GM11168 (cell line): Measurements from ENCODE around the gene CCND1.

Experiments
- in situ Hi-C: fragments of 300-500 bp; cut with MboI; formaldehyde crosslinking; loops from one replicate; pipeline ENCODE4 v1.12.0; 2022; ENCODE audit warnings: low sequenced_read_pairs; ENCODE audit not compliant: unreplicated experiment

The CCND1 gene

DNA sequence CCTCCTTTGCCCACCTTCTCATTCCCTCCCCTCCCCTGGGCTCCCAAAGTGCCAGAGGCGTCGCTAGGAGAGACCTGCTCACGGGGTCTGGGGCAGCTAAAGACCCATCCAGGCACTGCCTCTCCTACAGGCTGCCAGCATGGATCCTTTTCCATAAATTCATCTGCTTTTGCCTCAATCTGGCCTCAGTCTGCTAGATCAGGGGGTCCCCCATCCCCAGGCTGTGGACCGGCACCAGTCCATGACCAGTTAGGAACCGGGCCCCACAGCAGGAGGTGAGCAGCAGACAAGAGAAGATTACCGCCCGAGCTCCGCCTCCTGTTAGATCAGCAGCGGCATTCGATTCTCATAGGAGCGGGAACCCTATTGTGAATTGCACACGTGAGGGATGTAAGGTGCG lies 21.9 kb downstream of the CCND1 start:
- in situ Hi-C loops = no loop called here

DNA sequence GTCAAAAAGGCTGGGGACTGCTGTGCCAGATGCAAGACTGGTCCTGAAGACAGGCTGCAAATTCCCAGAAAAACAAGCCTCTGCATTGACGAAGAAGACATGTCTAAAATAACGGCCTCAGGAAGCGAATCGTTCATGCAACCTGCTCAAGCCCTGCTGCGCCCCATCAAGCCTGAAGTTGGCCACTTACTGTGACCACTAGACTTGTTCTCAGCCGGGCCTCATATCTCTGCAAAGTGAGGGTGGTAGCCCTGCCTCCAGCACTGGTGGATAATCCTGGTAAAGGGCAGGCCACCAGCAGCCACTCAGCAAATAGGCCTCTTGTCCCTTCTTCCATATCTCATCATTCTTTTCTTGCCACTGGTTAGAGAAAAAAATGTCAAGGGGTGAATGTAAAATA lies 22.4 kb downstream of the CCND1 start:
- in situ Hi-C loops = no loop called here

DNA sequence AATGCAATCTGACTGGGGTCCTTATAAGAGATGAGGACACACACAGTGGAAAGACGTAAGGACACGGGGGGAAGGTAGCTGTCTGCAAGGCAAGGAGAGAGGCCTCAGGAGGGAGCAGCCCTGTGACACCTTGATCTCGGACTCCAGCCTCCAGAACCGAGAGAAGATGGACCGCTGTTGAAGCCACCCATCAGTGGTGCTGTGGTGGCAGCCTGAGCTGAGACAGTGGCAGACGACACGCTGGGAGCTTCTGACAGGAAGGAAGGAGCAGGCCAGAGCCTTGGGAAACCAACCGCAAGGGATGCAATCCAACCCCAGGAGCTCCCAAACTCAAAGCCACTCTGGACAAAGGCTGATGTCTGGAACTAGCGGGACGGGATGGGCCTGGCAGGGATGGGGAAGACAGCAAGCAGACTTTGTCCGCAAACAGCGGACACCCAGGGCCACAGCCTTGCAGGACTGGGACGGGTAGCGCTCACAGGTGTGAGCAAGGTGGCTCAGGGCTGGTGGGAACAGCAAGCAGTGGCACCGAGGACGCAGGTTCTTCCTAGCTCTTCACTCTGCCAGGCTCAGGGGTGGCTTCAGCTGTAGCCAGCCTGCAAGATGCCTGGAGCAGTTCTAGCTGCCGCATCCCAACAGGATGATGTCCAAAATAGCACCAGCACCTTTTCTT lies 23.3 kb downstream of the CCND1 start:
- in situ Hi-C loops = no loop called here

DNA sequence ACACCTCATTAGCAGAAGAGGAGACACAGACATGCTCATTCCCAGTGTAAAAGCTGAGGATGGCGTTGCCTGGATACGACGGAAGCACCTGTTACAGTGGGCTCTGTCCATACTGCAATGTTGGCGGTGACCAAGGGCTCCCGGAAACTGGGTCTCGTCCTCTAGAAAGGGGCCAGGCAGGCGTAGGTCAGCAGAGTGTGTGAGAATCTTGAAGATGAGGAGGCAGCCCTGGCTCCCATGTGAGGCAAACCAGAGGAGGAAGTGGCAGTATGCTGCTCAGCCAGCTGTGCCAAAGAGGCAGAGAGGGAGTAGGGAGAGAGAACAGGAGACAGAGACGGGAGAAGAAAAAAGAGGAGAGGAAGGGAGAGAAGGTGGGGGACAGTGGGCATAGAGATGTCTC lies 23.9 kb downstream of the CCND1 start:
- in situ Hi-C loops = no loop called here

DNA sequence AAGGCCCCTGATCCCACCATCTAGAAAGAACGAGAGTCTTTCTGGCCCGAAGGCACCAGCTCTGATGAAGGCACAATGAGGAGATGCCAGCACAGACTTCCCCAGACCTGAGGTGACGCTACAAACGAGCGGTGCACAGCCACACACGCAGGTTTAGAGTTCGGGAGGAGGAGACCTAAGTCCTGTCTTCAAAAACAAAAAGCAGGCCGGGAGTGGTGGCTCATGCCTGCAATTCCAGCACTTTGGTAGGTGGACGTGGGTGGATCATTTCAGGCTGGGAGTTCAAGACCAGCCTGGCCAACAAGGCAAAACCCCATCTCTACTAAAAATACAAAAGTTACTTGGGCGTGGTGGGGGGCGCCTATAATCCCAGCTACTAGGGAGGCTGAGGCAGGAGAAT lies 24.7 kb downstream of the CCND1 start:
- in situ Hi-C loops = no loop called here

DNA sequence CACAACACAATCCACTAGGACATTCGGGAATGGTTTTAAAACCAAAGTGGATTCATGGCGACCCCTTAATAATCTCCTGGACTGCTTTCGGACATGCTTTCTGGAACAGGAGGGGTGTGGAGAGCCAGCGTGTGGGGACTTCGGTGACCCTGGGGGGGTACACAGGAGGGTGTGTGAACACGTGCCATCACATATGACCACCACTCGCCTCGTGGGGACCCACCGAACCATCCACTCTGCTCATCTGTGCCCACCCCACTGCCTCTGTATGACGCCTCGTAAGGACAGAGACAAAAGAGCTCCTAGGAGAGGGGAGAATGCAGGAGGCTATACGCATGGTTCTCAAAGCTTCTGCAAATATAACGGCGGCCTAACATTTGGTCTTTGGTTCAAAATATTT lies 25.3 kb downstream of the CCND1 start:
- in situ Hi-C loops = no loop called here

DNA sequence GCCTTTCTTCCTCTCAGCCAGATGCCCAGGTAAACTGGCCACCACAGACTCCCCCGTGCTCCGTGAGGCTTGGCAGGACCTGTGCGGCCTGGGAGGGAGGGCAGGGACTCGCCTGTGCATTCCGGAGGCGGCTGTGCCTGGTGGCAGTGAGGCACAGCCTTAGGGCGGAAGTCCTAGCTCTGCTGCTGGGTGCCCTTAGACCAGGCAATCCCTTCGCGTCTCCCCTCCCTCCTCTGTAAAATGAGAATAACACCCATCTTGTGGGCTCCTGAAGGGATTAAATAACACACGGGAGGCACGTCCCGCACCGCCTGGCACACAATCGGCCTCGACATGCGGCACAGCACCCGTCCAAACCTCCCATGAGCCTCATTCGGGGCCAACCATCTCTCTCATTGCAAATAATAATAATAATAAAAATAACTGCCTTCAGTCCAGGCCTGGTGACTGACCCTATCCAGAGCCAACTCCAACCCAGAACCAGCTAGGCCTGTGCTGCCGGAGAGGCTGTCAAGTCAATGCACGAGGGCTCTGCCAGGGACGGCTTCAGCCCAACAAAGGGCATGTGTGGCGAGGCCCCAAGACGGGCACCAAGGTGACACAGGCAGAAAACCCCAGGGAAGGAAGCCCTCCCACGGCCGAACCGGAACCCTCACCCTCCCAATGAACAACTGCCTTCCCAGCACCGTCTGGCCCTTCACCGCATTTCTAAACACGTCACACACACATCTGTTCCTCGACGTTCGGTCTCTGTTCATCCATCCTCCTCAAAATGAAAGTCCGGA lies 26.0 kb downstream of the CCND1 start:
- in situ Hi-C loops = no loop called here

DNA sequence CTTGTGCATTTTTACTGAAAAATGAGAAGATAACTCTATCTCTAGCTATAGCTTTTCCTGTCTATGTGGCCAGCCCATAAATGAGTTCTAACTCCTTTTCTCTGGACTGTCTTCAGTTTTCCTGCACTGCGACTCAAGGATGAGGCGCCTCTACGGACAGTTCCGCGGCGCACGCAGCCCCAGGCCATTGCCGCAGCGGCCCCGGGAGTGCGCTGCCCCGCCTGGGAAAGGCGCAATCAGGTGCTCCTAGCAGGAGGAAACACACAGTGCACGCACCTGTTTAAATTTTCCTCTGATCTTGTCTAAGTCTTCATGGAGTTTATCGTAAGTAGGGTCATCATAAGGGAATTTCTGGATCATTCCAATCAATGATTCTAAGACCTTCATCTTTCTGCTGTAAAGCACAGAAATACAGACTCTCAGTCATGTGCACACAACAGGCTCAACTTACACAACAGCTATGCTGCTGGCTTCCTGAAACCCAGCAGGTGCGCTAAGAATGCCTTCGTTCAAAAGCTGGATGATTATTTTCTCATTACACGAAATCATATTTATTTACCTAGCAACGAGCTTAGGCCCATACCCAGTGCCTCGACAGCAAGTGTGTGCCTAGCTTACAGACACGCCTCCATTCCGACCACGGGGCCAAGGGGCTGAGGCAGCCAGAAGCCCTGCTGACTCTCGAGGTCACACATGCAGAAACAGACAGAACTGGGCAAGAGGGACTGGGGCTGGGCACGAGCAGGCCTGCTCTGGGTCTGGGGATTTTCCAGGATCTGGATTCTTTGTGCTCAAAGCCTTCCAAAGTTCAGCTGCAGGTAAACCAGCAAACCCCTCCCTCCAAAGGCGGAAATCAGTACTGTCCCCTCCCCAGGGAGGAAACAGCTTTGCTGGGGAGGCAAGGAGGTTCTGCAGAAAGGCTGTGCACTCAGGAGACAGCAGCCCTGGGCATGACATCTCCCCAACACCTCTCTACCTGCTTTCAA lies 27.0 kb downstream of the CCND1 start:
- in situ Hi-C loops = no loop called here

DNA sequence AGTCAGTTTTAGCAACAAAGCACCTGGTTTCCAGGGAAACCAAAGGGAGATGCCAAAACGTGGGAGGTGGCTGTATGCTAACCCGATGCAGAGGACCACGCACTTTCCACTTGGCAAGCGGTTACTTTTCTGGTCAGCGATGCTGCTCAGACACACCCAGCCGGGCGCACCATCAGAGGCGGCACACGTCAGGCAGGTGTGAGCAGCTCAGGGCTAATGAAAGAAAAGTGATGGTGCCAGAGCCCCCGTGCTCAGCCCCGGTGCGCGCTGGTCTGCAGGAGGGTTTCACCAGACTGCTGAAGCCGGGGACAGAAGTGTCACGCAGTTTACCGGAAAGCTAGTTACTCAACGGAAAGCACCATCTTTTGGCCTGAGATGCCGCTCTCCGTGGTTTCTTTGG lies 28.5 kb downstream of the CCND1 start:
- in situ Hi-C loops = no loop called here

DNA sequence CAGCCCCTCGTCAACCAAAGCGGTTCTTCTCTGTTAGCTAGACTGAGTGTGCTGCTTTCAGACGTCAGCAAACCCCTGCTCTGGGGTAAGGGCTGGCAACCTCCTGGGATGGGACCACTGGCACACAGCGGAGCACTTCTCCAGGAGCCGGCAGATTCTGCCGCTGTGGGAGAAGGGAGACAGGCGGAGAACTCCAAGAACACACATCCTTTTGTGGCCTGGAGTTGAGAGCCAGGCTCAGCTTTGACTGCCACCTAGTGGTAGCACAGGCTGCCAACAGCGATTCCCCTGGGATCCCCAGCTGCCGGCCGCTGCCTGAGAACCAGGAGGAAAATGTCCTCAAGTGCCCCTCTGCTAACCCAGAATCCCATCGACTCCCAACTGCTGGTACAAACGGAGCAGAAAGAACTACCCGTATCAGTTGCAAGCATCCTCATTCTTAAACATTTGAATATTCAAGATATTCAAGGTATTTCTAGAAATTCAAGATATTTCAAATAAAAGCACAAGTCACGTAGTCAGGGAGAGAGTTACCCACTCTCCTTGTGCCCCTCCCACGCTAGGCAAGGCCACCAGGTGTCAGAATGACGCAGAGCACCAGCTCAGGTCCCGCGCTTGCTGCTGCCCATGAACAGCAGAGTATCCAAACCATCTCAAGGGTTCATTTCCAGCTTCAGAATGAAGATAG lies 29.3 kb downstream of the CCND1 start:
- in situ Hi-C loops = no loop called here

DNA sequence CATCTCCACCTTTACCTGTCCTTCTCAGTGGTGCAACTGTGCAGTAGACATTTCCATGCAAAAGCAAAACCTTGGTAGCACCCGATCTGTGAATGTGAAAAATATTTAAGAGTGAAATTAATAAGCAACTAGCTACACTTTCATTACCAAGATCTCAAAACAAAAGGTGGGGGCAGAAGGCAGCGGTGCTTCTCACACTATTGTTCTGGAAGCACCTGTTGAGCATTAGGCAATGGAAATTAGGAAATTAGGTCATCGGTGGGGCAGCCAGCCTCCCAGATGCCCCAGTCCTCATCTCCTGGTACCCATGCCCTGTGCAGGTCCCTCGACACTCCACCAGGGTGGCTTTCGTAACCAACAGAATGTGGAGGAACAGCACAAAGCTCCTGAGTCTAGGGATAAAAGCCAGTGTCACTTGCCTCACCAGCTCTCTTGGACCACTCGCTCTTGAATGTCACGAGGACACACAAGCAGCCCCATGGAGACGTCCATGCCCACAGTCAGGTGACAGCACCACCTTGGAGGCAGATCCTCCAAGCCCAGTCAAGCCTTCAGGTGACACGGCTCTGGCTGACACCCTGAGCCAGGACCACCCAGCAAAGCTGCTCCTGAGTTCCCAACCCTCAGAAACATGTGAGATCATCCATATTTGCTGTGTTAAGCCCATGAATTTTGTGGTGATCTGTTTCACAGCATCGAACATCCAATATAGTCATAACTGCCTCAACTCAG lies 30.9 kb downstream of the CCND1 start:
- in situ Hi-C loops = no loop called here

DNA sequence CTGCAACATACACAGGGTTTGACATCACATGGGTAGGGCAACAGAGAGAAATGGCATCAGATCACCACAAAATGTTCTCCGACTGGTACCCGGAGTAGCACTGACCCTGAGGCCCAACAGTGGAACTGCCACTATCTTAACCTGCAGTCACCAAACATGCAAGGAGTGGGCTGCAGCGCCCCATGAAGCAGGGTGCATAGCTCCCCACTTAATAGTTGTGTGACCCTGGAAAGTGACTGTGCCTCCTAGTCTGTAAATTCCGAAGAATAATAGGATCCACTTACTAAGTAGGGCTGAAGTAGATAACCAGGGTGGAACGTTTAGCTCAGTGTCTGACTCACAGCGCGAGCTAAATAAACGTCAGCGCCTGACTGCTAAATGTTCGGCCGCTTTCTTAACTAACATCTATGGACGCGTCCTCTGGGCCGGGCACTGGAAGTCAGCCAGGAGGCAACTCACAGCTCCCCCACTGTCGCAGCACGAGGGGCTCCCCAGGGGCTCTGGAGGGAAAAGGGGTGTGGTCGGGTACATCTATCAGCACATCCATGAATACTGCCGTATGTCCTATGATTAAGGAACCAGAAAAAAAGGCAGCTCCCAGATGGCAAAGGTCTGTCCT lies 33.4 kb downstream of the CCND1 start:
- in situ Hi-C loops = no loop called here

DNA sequence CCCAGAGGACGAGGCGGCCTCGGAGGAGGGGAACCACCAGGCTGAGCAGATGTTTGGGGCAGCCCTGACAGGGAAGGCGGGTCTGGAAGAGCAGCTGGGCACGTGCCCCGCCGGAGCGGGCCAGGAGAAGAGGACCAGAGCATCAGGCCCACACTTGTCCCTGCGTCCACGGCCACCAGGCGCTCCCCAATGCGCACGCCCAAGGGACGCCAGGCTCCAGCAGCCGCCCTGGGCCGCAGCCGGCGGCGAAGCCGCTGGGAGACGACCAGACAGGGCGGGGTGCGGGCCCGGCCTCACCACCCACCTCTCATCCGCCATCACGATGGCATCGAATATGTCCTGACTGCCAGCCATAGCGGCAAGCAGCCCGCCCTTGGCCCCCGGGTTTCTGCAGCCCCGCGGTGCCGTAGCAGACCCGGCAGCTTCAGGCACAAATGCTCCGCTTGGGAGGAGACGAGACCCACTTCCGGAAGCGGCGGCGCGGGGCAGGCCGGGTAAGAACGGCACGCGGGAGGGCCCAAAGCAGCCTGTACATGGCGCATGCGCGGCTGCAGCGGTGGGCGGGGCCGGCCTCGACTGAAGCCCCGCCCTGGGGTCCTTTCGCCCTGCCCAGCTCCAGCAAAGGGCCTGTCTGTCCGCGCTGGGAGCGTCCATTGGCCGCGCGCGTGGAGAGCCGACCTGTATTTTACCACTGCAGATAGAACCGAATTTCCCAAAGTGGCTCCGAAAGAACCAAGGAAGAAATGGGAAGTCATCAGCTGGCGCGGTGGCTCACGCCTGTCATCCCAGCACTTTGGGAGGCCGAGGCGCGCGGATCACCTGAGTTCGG lies 34.1 kb downstream of the CCND1 start, which contains the start of gene LTO1:
Gene LTO1, minus strand, starts transcription at position 468 of the 829 bp plus-strand sequence. Its CDS starts 114 bp downstream, at position 354.
- in situ Hi-C loops = loop anchor here (25.0 kb wide), 1 partner anchor 512 kb away; no protein-coding TSS in a partner anchor

DNA sequence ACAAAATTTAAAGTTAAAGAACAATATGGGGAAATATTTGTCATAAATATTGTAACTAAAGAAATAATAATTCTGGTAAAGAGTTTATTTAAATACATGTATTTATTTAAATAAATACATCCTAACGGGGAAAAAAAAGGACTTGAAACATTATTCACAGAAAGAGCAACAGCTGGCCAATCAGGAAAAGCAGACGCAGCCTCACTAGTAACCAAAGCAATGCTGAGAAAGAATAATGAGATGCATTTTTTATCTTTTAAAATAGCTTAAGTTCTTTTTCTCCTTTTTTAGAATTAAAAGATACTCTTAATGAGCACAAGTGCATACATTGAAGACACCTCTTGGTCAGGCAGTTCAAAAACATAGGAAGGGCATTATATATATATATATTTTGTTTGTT lies 36.8 kb downstream of the CCND1 start:
- in situ Hi-C loops = loop anchor here (25.0 kb wide), 1 partner anchor 510 kb away; no protein-coding TSS in a partner anchor

DNA sequence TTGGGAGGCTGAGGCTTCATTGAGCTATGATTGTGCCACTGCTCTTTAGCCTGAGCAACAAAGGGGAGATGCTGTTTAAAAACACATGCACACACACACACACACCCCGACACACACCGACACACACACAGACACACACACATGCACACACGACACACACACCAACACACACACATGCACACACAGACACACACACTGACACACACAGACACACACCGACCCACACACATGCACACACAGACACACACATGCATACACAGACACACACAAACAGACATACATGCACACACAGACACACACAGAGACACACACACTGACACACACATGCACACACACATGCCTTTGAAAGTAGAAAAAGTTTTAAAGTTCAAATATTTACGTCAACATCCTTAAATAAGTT lies 39.7 kb downstream of the CCND1 start:
- in situ Hi-C loops = loop anchor here (10.0 to 25.0 kb wide), 2 partner anchors 194 to 507 kb away; no protein-coding TSS in a partner anchor

DNA sequence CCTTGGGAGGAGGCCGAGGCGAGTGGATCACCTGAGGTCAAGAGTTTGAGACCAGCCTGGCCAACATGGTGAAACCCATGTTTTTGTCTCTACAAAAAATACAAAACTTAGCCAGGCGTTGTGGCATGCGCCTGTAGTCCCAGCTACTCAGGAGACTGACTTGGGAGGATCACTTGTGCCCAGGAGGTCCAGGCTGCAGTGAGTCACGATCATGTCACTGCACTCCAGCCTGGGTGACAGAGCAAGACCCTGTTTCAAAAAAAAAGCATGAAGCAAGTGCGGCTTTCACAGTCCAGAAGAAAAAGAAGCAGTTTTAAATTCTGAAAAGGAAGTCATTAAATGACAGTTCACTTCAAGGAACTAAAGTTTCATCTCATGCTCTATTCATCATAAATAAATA lies 41.3 kb downstream of the CCND1 start:
- in situ Hi-C loops = loop anchor here (10.0 to 25.0 kb wide), 2 partner anchors 193 to 505 kb away; no protein-coding TSS in a partner anchor

DNA sequence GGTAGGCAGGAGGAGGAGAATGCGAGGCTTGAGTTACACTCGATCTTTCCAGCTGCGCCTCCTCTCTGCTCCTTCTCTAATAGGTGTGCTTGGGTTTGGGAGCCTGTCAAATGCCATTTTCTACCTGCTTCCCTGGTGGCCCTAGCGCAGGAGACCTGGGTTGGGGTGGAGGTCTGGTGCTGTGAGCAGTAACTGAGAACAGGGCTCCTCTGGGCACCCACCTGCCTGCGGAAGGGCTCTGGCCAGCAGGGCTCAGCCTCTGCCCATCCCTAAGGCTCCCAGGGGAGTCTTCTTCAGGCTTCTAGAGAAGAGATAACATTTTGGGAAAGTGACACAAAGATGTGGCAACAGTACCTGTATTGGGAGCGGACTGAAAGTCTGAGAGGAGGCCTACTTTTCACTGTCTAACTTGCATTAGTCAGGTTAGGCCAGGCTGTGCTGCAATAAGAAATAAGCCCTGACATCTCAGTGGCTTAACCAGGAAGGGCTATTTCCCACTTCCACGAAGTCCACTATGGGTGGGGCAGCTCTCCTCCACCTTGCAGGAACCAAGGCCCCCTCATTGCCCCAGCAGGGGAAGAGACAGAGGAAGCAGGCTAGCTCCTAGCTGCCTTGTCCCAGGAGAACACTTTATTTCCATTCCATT lies 41.8 kb downstream of the CCND1 start:
- in situ Hi-C loops = loop anchor here (10.0 to 25.0 kb wide), 2 partner anchors 192 to 504 kb away; no protein-coding TSS in a partner anchor
